Measurements from ENCODE around the gene PRAC2.

PRAC2 gene

GRCh38 chr17:48734333-48735061 lies 11.5 kb downstream of the PRAC2 start:
- DNase-seq (ENCODE audit: low read depth), result no peak

- no peak for DNase-seq (ENCODE audit: low read depth)
Observed at GRCh38 chr17:48735062-48735351, 12.0 kb downstream of the PRAC2 start.

GRCh38 chr17:48737330-48738043 lies 14.5 kb downstream of the PRAC2 start:
- no peak for DNase-seq (ENCODE audit: low read depth)

- no peak for DNase-seq (ENCODE audit: low read depth)
Observed at GRCh38 chr17:48738424-48738802, 15.4 kb downstream of the PRAC2 start.

GRCh38 chr17:48738803-48739526 lies 16.0 kb downstream of the PRAC2 start:
- no peak for DNase-seq (ENCODE audit: low read depth)

GRCh38 chr17:48740537-48740936 lies 17.6 kb downstream of the PRAC2 start:
- DNase-seq (ENCODE audit: low read depth), result no peak

GRCh38 chr17:48745381-48746275 lies 22.6 kb downstream of the PRAC2 start:
- DNase-seq (ENCODE audit: low read depth), result no peak

GRCh38 chr17:48746916-48747444 lies 24.0 kb downstream of the PRAC2 start:
- no peak for DNase-seq (ENCODE audit: low read depth)

- DNase-seq (ENCODE audit: low read depth), result no peak
Observed at GRCh38 chr17:48747445-48748363, 24.7 kb downstream of the PRAC2 start.

- no peak for DNase-seq (ENCODE audit: low read depth)
Observed at GRCh38 chr17:48748718-48749566, 26.0 kb downstream of the PRAC2 start.

- no peak for DNase-seq (ENCODE audit: low read depth)
Observed at GRCh38 chr17:48749621-48750553, 26.9 kb downstream of the PRAC2 start.

- no peak for DNase-seq (ENCODE audit: low read depth)
Observed at GRCh38 chr17:48751172-48751571, 28.2 kb downstream of the PRAC2 start.

GRCh38 chr17:48751733-48752398 lies 28.9 kb downstream of the PRAC2 start:
- DNase-seq (ENCODE audit: low read depth), result no peak

GRCh38 chr17:48752399-48753288 lies 29.7 kb downstream of the PRAC2 start:
- no peak for DNase-seq (ENCODE audit: low read depth)

- DNase-seq (ENCODE audit: low read depth), result no peak
Observed at GRCh38 chr17:48753794-48754499, 31.0 kb downstream of the PRAC2 start.

GRCh38 chr17:48754500-48755261 lies 31.7 kb downstream of the PRAC2 start:
- DNase-seq (ENCODE audit: low read depth), result no peak
